Activated T-cell treated with anti-CD3 and anti-CD28 coated beads for 24 hours (primary cell): Measurements from ENCODE around the gene SUSD3.
"Not testable (repeated sequence)": the region's sequence is repeated elsewhere in the genome, so short reads cannot be mapped to it uniquely, and the experiment has no call there.

Experiments
- DNase-seq: peaks from one replicate; pipeline ENCODE4 v3.0.0-alpha.2; 2020; ENCODE audit warnings: low read depth

SUSD3 gene

GRCh38 chr9:93112116-93112863 is 53.8 kb downstream of the SUSD3 start:
- DNase-seq: no peak

- DNase-seq: no peak
These were observed 54.4 kb downstream of the SUSD3 start for GRCh38 chr9:93112864-93113389.

- no peak for DNase-seq
These were observed 55.9 kb downstream of the SUSD3 start for GRCh38 chr9:93114169-93114983.

GRCh38 chr9:93114984-93115335 is 56.5 kb downstream of the SUSD3 start:
- no peak for DNase-seq

- no peak for DNase-seq
These were observed 57.1 kb downstream of the SUSD3 start for GRCh38 chr9:93115486-93116071.

GRCh38 chr9:93116072-93116961 is 57.8 kb downstream of the SUSD3 start:
- DNase-seq: no peak

- not testable (repeated sequence) for DNase-seq
These were observed 59.0 kb downstream of the SUSD3 start for GRCh38 chr9:93117521-93117920.

- DNase-seq: no peak
These were observed 59.7 kb downstream of the SUSD3 start for GRCh38 chr9:93117924-93118862.

- DNase-seq: no peak
These were observed 60.6 kb downstream of the SUSD3 start for GRCh38 chr9:93118863-93119702.

- DNase-seq: no peak
These were observed 61.1 kb downstream of the SUSD3 start for GRCh38 chr9:93119703-93119952.

GRCh38 chr9:93119953-93120845 is 61.7 kb downstream of the SUSD3 start:
- no peak for DNase-seq

GRCh38 chr9:93120846-93121315 is 62.4 kb downstream of the SUSD3 start:
- no peak for DNase-seq

- DNase-seq: no peak
These were observed 63.1 kb downstream of the SUSD3 start for GRCh38 chr9:93121316-93122241.

GRCh38 chr9:93122721-93123221 is 64.3 kb downstream of the SUSD3 start:
- no peak for DNase-seq

- DNase-seq: no peak
These were observed 65.2 kb downstream of the SUSD3 start for GRCh38 chr9:93123561-93124283.

GRCh38 chr9:93124793-93125192 is 66.3 kb downstream of the SUSD3 start:
- DNase-seq: no peak
